Activated B cell treated with CpG ODN at 0.5 μM for 24 hours (primary cell): ENCODE results near the gene CMTM3. TPM values are rescaled to one million over a fixed set of nuclear protein-coding genes. Genes with fewer than 3 reads are reported as not detected.

Experiments used
- ATAC-seq: fragments of 200-7000 bp; cut with Tn5 transposase; one replicate; pipeline ENCODE4 v1.10.0; 2021; ENCODE audit warnings: low read depth, mild to moderate bottlenecking, moderate library complexity
- CTCF ChIA-PET: fragments of 350-600 bp; sonication (Branson Sonifier 250); formaldehyde crosslinking; loops from one replicate; lab custom pipeline; 2021; ENCODE audit warnings: antibody characterized with exemption; lab: Charles Lee
- POLR2A ChIA-PET: fragments of 350-600 bp; sonication (Branson Sonifier 250); formaldehyde crosslinking; loops from one replicate; lab custom pipeline; 2021; ENCODE audit warnings: antibody characterized with exemption; lab: Charles Lee
- DNase-seq: peaks from one replicate; pipeline ENCODE4 v3.0.0; 2022
- H3K27ac Mint-ChIP-seq: one replicate; pipeline ENCODE4 v1.8.0; 2020; ENCODE audit warnings: mixed read lengths
- H3K27me3 Mint-ChIP-seq: one replicate; pipeline ENCODE4 v1.8.0; 2021; ENCODE audit warnings: mixed read lengths
- H3K36me3 Mint-ChIP-seq: one replicate; pipeline ENCODE4 v1.8.0; 2021; ENCODE audit warnings: low read depth, mixed read lengths
- H3K4me1 Mint-ChIP-seq: one replicate; pipeline ENCODE4 v1.8.0; 2021; ENCODE audit warnings: mixed read lengths
- H3K4me3 Mint-ChIP-seq: one replicate; pipeline ENCODE4 v1.8.0; 2020; ENCODE audit warnings: mild to moderate bottlenecking, mixed read lengths
- H3K9me3 Mint-ChIP-seq: one replicate; pipeline ENCODE4 v1.8.0; 2020; ENCODE audit warnings: mixed read lengths
- CTCF ChIP-seq: fragments of 200-600 bp; IDR thresholded peaks from one replicate; pipeline ENCODE4 v1.8.0; 2022; ENCODE audit warnings: antibody characterized with exemption, mild to moderate bottlenecking
- intact Hi-C: fragments of 100-400 bp; cut with micrococcal nuclease; formaldehyde crosslinking; loops from one replicate; pipeline ENCODE4 v1.15.1; 2024
- total RNA-seq: library from RNA; stranded (reverse); gene quantifications from 2 replicates; pipeline ENCODE4 v1.2.3, GENCODE V29; 2022

Gene CMTM3, protein sequence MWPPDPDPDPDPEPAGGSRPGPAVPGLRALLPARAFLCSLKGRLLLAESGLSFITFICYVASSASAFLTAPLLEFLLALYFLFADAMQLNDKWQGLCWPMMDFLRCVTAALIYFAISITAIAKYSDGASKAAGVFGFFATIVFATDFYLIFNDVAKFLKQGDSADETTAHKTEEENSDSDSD
- 4.4 and 5.8 TPM in 2 replicates for total RNA-seq

- H3K27me3 Mint-ChIP-seq: peaks cover 23% of the 10 kb centered on the region
- peaks cover 40% of the 10 kb centered on the region for H3K4me1 Mint-ChIP-seq
- ATAC-seq (peak; percentile 59), DNase-seq (peak; percentile 75)
- peak within 1 kb of the TSS; percentile 7 for H3K27ac Mint-ChIP-seq
- intact Hi-C loops: loop anchor here (1.0 to 10.0 kb wide), 9 partner anchors 42 to 263 kb away; partner anchors contain the start of gene DYNC1LI2
- CTCF ChIA-PET: interaction anchor here (0.7 kb wide), 2 partner anchors 42 to 92 kb away, joined by 3 to 6 read pairs; no protein-coding TSS in a partner anchor
- H3K36me3 Mint-ChIP-seq: no peaks in the 10 kb centered on the region
- POLR2A ChIA-PET: interaction anchor here (0.6 to 2.2 kb wide), 6 partner anchors 10 to 83 kb away, joined by 3 to 19 read pairs (median 4); partner anchors contain the start of genes CKLF and TK2
- TF ChIP-seq CTCF: no peak
- peak within 1 kb of the TSS; percentile 84 for H3K4me3 Mint-ChIP-seq
- H3K9me3 Mint-ChIP-seq: peaks cover 5% of the 10 kb centered on the region
These were observed at the start of gene CMTM3 for GRCh38 chr16:66604376-66605176. CMTM3 (plus strand) TSS chr16:66604704; CDS start chr16:66604806, 102 bp downstream.

DNA sequence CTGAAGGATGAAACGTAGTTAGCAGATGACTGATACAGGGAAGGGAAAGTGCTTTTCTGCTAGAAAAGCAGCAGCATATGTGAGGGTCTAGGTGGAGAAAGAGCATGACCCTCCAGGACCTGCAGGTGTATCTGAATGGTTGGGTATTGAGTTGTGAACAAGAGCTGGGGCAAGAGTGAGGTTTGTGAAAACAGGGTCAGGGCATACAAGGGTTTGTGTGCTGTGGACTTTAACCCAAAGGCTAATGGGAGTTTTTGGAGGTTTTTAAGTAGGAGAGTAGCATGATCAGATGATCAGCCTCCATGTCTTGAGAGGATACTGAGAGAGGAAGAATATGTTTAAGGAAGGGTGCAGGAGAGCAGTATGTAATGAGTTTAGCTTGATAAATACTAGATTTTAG, 44.4 kb upstream of the CMTM3 start:
- Mint-ChIP-seq H3K9me3 (no peaks in the 10 kb centered on the region), H3K4me3 (no peak overlapping the region), H3K27ac (no peak overlapping the region), H3K27me3 (no peaks in the 10 kb centered on the region), H3K36me3 (peaks cover 56% of the 10 kb centered on the region), H3K4me1 (peaks cover 23% of the 10 kb centered on the region)
- ATAC-seq (no peak), DNase-seq (no peak)
- ChIA-PET POLR2A (no interaction called here), CTCF (interaction anchor here (1.1 to 1.3 kb wide), 2 partner anchors 48 to 51 kb away, joined by 3 to 5 read pairs; no protein-coding TSS in a partner anchor)
- intact Hi-C loops: loop anchor here (5.0 kb wide), 1 partner anchor 167 kb away; no protein-coding TSS in a partner anchor
- no peak for TF ChIP-seq CTCF

GRCh38 chr16:66561381-66562080, 43.0 kb upstream of the CMTM3 start:
- ChIA-PET CTCF (interaction anchor here (0.7 to 2.3 kb wide), 4 partner anchors 9 to 306 kb away, joined by 3 to 9 read pairs (median 6); partner anchors contain the start of gene CKLF), POLR2A (no interaction called here)
- no peak for DNase-seq
- TF ChIP-seq CTCF: no peak
- H3K27me3 Mint-ChIP-seq: no peaks in the 10 kb centered on the region
- intact Hi-C loops: loop anchor here (2.0 to 5.0 kb wide), 3 partner anchors 43 to 179 kb away; partner anchors contain the start of gene CMTM3
- no peak overlapping the region for H3K27ac Mint-ChIP-seq
- no peaks in the 10 kb centered on the region for H3K9me3 Mint-ChIP-seq
- no peak for ATAC-seq
- H3K4me1 Mint-ChIP-seq: peaks cover 12% of the 10 kb centered on the region
- peaks cover 57% of the 10 kb centered on the region for H3K36me3 Mint-ChIP-seq
- H3K4me3 Mint-ChIP-seq: no peak overlapping the region

GRCh38 chr16:66562409-66562808, 42.1 kb upstream of the CMTM3 start:
- ChIA-PET POLR2A (interaction anchor here (0.7 kb wide), 1 partner anchor 10 kb away, joined by 3 read pairs; the partner anchor contains the start of gene CKLF), CTCF (interaction anchor here (0.9 to 2.3 kb wide), 10 partner anchors 9 to 306 kb away, joined by 3 to 9 read pairs (median 3); partner anchors contain the start of gene CKLF)
- no peak for TF ChIP-seq CTCF
- H3K9me3 Mint-ChIP-seq: no peaks in the 10 kb centered on the region
- H3K27me3 Mint-ChIP-seq: no peaks in the 10 kb centered on the region
- peaks cover 12% of the 10 kb centered on the region for H3K4me1 Mint-ChIP-seq
- DNase-seq (no peak), ATAC-seq (no peak)
- H3K36me3 Mint-ChIP-seq: peaks cover 63% of the 10 kb centered on the region
- no peak overlapping the region for H3K27ac Mint-ChIP-seq
- intact Hi-C loops: loop anchor here (2.0 to 5.0 kb wide), 3 partner anchors 42 to 178 kb away; partner anchors contain the start of gene CMTM3
- no peak overlapping the region for H3K4me3 Mint-ChIP-seq
